Fibroblast of skin of left quadriceps (primary cell): ENCODE results near the gene FKBP11.

ENCODE experiments used
- DNase-seq, 2 experiments: peaks; one replicate each; pipeline ENCODE4 v3.0.0-alpha.2; 2013; ENCODE audit warnings: low read depth in 2 of 2

FKBP11 gene

DNA sequence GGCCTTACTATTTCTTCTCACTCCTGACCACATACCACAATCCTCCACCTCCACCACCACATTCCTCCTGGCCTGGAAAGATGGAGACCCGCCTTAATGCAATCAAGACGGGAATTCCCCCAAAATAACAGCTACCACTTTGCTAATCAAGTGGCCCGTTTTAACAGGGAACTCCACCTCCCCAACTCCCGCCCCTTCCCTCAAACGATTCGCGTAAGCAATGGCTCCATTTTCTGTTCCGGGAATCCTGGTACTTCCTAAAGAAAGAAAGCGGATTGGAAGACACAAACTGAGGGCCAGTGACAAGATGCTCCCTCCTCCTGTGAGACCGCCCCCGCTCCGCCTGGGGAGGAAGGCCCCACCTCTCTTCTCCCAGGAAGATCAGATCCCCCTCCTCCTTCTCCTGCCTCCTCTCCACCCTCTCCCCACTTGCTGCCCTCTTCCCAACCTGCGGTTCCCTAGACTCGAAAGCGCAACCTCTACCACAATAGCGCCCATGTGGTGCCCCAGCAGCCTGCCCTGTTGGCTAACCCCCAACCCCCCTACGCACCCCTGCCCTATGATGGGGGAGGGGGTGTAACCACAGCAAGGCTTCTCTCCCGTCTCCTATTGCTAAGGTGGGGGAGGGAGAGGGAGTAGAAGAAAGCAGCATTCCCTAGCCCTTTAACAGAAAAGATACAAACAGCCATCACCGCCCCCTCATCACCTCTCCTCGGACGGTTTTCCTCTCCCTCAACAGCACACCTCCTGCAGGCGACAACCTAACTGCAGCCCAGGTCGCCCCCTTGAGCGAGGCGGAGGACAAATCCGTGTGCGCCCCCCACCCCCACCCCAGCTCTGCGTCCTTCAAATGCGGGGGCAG lies 31.2 kb upstream of the FKBP11 start:
- peak; percentile 90 to 91 for DNase-seq

GRCh38 chr12:48954841-48955501 lies 29.7 kb upstream of the FKBP11 start:
- DNase-seq: no peak

- DNase-seq: no peak
Observed at GRCh38 chr12:48954061-48954460, 28.8 kb upstream of the FKBP11 start.

DNA sequence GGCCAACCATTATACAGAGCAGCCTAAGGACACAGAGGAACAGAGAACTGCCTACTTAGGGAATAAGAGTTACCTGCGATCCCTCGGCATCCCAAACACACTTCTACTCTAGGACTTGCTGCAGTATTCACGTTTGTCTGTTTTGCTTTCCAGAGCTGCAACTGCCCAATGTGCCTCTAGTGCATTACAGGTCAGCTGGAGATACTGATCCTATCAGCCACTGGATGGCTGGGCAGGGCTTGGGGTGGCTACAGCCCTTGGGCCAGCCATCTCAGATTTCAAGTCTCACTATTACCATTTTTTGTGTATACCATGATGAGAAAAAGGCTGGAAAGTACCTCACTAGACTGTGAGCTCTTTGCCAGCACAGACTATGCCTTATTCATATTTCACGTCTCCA lies 27.4 kb upstream of the FKBP11 start:
- no peak for DNase-seq

GRCh38 chr12:48947727-48948126 lies 22.4 kb upstream of the FKBP11 start:
- no peak for DNase-seq

- no peak for DNase-seq
Observed at GRCh38 chr12:48946943-48947342, 21.7 kb upstream of the FKBP11 start.

DNA sequence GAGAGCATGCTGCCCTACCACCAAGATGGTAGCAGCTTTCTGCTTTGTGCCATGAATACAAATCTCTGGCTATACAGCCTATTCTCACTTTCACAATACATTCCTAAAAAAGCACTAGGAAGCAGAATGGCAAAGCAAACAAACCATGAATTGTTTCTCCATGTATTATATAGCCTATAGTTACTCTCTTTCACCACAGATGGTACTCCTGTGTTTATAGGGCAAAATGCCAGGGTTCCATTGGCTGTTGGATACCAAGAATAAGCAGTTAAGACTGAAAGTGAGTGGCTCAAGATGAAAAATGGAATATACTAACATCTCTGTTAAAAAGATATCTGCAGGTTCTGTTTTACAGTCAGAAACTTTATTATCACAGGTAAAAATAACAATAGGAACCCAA lies 20.9 kb upstream of the FKBP11 start:
- no peak for DNase-seq

DNA sequence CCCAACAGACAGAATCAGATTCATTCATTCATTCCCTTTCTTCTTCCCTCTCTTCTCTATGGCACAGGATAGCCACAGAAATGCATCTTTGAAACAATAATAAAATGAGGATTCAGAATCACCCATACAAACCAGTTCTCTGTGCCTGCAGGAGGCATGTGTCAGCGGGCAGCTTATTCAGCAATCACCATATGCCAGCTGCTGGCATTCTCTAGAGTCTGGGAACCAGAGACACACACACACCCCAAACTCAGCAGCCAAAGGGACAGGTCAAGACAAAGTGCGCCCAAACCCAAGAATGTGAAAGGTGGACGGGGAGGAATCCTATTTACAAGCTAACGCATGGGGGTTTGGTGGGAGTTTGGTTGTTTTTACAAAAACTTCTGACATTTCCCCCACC lies 17.9 kb upstream of the FKBP11 start:
- DNase-seq: no peak

DNA sequence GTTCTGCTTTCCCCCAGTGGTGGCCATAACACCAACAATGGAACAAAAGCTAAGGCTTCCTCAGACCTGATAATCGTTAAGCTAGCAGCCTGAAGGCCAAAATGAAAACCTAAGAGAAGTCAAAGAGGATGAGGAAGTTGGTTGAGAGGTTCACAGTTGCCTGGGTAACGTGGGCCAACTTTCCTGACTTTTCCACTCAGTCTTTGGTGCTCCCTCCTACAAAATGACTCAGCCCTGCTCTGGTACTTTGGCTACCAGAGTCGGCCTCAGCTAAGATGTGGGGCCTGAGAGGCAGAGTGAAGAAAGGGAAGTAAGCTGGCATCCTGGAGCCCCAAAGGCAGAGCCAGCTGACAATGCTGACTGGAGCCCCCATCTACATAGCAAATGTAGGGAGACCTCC lies 14.9 kb upstream of the FKBP11 start:
- DNase-seq: no peak

- DNase-seq: no peak
Observed at GRCh38 chr12:48938805-48939204, 13.5 kb upstream of the FKBP11 start.

GRCh38 chr12:48937170-48937569 lies 11.9 kb upstream of the FKBP11 start:
- no peak for DNase-seq

DNA sequence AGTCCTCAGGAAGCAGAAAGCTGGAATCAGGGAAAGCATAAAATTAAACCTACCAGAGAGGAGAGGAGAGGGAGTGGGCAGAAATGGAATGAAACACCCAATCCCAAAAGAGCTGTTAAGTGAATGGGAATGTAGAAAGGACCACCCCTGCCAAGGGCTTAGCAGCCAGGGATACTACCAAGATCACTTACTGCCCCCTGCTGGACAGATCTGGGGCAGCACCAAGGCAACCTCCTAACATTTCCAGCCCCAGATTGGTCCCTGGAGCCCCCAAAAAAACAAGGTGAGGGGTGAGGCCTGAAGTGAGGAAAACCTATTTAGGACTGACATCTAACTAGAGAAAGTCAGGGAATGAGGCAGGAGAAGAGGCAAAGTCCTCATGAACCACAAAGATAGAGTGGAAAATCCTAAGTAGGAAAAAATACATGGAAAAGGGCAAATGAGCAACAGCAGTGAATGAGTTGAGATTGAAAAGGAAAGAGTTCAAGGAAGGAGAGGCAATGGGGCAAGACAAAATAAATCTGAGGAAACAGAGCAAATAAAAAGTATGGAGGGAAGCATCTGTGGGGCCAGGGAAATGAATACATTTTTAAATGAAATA lies 11.2 kb upstream of the FKBP11 start:
- peak; percentile 31 to 42 for DNase-seq

DNA sequence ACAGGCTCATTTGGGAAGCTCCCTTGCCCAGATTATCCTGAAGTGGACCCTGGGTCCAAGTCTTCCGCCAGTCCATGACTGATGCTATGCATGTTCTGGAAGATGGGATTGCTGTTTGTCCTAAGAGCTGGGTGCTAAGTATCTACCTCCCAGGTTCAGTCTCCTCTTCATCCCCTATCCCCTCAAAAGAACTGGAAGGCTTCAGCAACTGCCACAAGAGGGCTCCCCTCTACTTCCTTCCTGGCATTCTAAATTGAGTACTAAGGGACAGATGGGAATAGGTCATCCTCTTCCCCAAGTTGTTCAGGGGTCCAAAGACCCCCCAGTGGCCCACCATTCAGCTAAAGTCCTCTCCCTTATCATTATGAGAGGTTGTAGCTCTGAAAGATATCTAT lies 9.0 kb upstream of the FKBP11 start:
- DNase-seq: no peak

DNA sequence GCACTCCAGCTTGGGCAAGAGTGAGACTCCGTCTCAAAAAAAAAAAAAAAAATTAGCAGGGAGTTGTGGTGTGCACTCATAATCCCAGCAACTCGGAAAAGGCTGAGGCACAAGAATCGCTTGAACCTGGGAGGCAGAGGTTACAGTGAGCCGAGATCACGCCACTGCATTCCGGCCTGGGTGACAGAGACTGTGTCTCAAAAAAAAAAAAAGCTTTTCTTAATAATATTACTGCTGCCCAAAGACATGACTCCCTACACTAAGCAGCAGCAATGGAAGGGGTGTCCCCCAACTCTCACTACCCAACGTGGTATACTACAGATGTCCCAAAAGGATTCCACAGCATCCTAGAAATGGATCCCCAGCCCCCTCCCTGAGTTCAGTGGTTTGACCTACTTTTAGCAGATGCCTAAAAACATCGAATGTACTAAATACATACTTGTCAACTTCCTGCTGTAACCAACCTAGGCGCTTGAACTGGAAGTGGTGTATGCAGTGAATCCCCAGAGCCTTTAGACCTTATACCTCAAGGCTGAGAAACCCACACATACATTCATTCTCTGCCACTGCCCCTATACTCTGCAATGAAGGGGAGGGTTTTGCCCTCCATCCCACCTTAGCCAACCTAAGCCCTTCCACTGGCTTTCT lies 8.5 kb upstream of the FKBP11 start:
- DNase-seq: no peak

DNA sequence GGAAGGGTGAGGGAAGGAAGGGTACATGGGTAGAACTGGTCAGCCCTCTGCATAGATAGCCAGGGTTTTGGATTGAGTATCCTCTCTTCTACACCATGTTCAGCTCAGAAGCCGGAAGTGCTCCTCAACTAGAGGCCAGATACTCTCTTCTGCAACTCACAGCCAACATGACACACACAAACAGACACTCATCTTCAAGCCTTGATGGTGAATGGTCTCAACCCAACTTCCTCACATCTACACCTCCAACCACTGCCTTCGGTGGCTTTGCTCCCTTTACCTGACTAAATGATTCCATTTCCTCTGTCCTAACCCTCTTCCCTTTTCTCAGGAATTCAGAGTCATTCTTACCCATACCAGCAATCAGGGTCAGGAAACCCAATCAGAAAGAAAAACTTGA lies 7.6 kb upstream of the FKBP11 start:
- no peak for DNase-seq

DNA sequence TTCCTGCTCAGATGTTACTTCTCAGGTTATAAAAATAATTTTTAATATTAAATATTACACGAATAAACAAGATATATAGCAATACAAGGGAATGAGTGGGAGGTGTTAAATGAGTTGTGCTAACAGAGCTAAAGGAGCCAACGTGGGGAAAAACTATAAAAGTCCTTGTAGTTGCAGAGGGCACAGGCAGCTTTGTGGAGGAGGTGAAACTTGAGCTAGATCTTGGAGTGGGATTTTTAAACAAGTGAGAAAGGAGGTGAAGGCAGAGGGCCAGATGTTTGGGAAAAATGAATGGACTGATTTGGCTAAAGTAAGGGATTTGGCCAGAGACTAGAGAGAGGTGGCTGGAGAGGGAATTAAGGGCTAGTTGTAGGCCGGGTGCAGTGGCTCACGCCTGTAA lies 5.2 kb upstream of the FKBP11 start:
- no peak for DNase-seq

GRCh38 chr12:48929551-48929950 lies 4.3 kb upstream of the FKBP11 start:
- no peak for DNase-seq

- DNase-seq: peak; percentile 13 to 17
Observed at GRCh38 chr12:48927261-48927660, 2.0 kb upstream of the FKBP11 start.

- DNase-seq: peak; percentile 15 to 22
Observed at GRCh38 chr12:48924617-48925303, 532 bp downstream of the FKBP11 start.

DNA sequence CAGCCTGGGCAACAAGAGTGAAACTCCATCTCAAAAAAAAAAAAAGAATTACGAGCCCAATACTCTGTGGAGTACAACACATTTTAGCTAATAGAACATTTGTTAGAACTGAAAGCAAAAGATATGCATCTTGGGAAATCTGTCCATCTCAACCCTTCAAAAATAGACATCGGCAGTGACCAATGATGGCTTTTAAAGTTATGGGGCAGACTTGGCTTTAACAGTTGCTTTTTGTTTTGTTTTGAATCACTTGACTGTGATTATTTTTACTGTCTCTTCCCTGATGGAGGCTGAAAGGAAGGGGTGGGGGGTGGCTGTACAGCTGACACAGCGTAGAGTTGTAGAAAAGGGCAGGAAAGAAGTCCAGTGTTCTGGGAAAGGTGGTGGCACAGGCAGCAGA lies 2.2 kb downstream of the FKBP11 start:
- no peak for DNase-seq

- no peak for DNase-seq
Observed at GRCh38 chr12:48917857-48918537, 7.3 kb downstream of the FKBP11 start.
